IPS-18c (cell line): Measurements from ENCODE around the gene PHIP.

ENCODE experiments used
- H3K4me3 ChIP-seq: 2 replicates; pipeline ENCODE4 v1.7.0; 2013; ENCODE audit warnings: low read depth, mild to moderate bottlenecking, low read length, moderate library complexity; ENCODE audit not compliant: insufficient read depth
- H3K9me3 ChIP-seq: one replicate; pipeline ENCODE4 v1.6.1; 2013; ENCODE audit warnings: mild to moderate bottlenecking, low read length, moderate library complexity; ENCODE audit not compliant: control insufficient read depth, insufficient read depth

Gene PHIP

DNA sequence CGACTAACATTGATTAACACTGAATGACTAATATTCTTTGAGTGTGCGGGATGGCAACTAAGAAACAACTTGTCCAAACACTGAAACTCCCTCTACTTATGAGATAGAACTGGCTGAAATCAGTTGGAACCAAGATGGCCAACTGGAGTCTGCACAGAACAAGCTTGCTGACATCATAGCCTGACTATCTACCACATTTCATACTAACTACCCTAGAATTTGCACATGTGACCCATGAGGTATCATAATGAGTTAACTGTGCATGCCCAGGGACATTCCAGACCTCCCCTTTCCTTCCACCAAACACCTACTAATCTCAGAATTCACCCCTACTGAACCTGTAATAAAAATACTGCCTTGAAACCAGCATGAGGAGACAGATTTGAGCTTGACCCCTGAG is 43.2 kb downstream of the PHIP start:
- H3K9me3 ChIP-seq, result no peaks in the 10 kb centered on the region
- H3K4me3 ChIP-seq, result no peak overlapping the region

DNA sequence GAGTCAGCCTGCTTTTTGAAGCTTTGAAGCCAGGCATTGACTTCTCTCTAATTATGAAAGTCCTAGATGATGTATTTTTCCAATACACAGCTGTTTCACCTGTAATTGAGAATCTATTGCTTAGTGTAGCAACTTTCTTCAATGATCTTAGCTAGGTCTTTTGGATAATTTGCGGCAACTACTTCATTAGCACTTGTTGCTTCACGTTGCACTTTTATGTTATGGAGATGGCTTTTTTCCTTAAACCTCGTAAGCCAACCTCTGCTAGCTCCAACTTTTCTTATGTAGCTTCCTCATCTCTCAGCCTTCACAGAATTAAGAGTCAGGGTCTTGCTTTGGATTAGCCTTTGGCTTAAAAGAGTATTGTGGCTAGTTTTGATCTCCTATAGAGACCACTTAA is 44.8 kb downstream of the PHIP start:
- H3K4me3 ChIP-seq, result no peak overlapping the region
- no peaks in the 10 kb centered on the region for H3K9me3 ChIP-seq

DNA sequence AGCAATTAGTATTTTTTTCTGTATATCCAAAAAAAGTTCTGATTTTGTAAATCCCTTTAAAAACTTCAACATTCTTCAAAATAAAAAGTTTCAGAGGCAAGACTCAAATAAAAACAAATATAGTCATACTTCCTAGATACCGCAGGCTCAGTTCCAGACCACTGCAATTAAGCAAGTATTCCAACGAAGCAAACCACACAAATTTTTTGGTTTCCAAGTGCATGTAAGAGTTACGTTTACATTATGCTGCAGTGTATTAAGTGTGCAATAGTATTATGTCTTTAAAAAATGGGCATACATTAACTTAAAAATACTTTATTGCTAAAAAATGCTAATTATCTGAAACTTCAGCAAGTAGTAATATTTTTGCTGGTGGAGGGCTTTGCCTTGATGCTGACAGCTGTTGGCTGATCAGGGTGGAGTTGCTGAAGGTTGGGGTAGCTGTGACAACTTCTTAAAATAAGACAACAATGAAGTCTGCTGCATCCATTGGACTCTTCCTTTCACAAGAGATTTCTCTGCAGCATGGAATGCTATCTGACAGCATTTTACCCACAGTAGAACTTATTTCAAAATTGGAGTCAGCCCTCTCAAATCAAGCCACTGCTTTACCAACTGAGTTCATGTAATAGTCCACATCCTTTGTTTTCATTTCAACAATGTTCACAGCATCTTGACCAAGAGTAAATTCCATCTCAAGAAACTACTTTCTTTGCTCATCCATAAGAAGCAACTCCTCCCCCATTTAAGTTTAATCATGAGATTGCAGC is 46.0 kb downstream of the PHIP start:
- Histone ChIP-seq H3K9me3 (no peaks in the 10 kb centered on the region), H3K4me3 (no peak overlapping the region)

DNA sequence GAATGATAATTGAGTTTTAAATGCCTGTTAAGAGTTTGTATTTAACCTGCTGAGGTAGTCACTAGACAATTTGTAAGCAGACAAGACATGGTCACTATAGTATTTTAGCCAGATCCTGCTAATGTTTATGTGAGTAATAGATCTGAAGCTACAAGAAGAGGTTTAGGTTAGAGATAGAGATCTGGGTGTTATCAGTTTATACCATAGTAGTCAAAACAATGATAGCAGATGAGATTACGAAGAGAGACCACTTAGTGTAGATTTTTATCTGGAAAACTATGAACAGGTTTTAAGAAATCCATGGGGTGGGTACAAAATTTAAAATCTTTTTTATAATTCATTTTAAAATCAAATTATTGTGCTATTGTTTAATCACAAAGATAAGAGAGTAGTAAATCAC is 47.5 kb downstream of the PHIP start:
- no peak overlapping the region for H3K4me3 ChIP-seq
- H3K9me3 ChIP-seq, result no peaks in the 10 kb centered on the region

DNA sequence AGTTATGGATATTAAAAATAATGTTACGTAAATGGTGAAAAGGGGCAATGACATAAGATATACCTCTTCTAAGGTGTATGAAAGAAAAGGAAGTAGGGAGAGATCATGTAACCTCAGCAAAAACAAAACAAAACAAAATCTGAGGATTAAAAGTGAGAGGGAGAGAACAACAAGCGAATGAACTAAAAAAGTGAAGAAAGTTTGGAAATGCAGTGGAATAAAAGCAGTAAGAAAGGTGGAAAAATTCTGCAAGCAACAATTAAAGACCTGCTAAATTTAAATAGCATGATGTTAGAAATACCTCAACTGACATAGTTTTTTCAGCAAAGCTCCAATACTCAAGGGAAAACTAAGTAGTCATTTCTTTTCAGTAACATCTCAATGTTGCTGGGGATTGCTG is 48.0 kb downstream of the PHIP start:
- no peak overlapping the region for H3K4me3 ChIP-seq
- H3K9me3 ChIP-seq, result no peaks in the 10 kb centered on the region

DNA sequence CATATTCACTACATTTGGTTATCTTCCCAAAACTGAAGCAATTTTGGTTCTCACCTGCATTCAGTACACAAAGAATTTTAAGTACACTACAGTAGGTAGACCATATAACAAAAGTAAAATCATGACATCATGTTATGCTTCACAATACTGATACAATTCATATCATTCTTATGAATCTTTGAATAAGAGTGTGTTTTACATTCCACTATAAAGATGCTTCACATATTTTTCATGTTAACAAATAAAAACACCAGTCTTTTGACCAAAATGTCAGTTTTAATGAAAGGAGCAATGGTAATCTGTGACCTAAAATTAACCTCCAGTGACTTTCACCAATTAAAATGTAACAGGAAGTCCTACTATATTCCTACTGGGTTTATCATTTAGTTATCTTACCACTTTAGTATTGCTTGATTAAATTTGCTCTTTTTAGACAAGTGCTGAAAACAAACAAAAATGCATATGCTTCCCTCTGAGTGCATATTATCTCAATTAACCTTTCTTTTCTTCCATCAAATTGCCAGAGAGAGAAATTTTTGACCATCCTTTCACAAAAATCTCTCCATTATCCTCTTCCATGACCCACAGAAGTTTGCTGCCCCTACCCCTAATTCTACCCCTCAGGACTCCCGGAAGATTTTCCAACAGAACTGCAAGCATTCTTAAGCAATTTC is 49.3 kb downstream of the PHIP start:
- Histone ChIP-seq H3K9me3 (no peaks in the 10 kb centered on the region), H3K4me3 (no peak overlapping the region)

DNA sequence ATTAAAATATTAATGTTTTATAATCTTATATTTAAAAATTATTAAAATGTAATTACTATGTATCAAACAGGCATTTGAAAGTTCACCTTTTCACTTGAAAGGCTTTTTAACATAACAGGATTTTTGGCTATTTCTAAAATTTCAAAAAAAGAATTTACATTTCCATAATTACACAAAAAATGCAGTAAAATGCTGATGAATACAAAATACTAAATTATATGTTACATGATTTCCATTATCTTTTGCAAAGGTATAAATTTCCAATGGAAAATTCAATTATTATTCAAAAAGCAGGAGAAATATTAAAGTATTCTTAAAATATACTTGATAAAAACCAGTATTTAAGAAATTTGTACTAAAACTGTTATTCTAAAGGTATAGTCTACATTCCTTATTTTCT is 66.1 kb downstream of the PHIP start:
- no peaks in the 10 kb centered on the region for H3K9me3 ChIP-seq
- no peak overlapping the region for H3K4me3 ChIP-seq

DNA sequence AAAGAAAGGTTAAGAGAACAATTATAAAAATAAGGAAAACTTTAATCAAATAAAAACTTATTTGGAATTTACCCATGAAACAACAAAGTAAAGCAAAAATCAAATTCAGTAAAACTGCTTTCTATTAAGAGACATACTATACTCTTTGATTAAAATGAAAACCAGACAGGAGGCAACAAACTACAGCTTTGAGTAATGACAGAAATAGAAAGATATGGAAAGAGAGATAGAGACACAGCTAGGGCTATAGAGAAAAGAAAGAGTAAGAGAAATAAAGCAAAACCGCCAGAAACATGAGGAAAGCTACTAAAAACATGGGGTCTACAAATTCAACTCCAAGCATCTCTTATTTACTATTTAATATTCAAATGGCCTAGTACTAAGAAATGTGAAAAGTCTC is 67.6 kb downstream of the PHIP start:
- Histone ChIP-seq H3K4me3 (no peak overlapping the region), H3K9me3 (no peaks in the 10 kb centered on the region)

DNA sequence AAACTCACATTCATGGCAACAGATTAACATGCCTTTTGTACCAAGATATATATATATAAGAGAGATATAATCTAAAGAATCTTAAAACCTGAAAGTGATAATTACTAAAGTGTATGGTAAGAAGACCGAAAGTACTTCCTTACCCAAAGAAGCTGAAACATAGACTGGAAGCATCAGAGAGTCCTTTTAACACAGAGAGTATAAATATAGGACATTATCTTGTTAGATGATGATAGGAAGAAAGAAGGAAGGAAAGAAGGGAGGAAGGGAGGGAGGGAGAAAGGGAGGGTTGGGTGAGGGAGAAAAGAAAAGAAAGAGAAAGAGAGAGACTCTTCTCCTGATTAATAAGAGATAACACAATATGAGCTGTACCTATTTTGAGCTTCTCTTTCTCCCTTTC is 68.2 kb downstream of the PHIP start:
- Histone ChIP-seq H3K4me3 (no peak overlapping the region), H3K9me3 (no peaks in the 10 kb centered on the region)

DNA sequence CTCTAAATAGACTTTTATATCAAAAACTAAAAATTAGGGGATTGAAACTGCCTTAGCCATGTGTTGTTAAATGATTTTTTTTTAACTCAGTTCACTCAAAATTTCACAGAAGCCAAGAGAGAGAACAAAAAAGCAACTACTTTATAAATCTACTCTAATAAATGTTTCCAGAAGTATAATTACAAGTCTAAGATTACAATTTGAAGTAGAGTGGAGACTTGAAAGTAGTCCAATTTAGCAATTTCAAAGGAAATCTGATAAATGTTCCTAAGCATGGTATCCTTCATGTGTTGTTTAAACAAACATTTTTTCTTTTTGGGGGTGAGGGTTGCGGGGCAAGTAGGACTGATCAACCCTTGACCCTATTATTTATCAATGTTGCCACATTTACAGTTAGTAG is 72.6 kb downstream of the PHIP start:
- H3K4me3 ChIP-seq, result no peak overlapping the region
- no peaks in the 10 kb centered on the region for H3K9me3 ChIP-seq

DNA sequence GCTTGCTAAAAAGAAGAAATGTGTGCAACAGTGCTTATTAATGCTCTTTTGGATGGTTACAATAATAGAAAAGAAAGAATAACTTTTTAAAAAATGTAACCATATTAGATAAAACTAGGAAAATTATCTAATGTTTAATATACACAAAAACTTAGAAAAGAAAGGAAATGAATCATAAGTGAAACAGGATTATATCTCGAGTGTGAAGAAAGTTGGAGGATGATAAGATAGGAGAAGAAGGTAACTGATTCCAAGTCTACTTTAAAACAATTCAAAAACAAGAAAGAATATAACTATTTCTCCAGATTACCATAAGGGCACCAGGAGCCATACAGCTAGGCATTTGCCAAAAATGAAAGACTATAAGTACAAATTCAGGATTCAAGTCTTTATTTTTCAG is 73.0 kb downstream of the PHIP start:
- H3K9me3 ChIP-seq, result no peaks in the 10 kb centered on the region
- no peak overlapping the region for H3K4me3 ChIP-seq

DNA sequence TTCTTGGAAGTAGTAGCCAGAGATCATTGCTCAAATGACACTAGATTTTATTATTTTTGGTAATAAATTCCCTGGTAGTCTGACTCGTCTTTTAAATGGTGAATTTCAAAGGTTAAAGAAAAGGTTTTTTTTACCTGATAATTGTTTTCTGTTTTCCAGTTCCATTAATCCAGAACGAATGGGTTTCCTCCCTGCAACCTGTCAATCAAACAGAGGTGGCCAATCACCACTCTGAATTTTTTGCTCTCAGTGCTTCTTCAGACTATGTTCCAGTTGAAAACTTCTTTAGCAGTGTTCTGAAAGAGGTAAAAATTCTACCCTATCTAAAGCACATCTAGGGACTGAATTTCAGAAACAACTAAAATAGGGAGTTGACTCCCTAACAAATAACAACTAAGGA is 73.8 kb downstream of the PHIP start:
- H3K9me3 ChIP-seq, result no peaks in the 10 kb centered on the region
- H3K4me3 ChIP-seq, result no peak overlapping the region

DNA sequence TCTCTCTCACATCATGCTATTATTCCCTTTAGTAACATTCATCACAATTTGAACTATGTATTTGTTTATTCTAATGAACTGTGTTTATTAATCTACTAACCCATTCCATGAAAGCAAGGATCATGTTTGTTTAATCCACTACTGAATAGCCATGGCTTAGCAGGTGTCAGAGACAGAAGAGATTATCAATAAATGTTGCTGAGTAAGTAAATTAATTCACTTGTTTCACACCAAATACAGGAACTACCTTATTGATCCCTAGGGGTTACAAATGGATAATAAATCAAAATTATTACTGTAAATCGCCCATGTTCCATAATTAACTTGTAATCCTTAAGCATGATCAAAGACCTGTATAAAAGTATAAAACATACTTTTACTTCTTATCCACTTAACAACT is 76.6 kb downstream of the PHIP start:
- no peak overlapping the region for H3K4me3 ChIP-seq
- H3K9me3 ChIP-seq, result no peaks in the 10 kb centered on the region

DNA sequence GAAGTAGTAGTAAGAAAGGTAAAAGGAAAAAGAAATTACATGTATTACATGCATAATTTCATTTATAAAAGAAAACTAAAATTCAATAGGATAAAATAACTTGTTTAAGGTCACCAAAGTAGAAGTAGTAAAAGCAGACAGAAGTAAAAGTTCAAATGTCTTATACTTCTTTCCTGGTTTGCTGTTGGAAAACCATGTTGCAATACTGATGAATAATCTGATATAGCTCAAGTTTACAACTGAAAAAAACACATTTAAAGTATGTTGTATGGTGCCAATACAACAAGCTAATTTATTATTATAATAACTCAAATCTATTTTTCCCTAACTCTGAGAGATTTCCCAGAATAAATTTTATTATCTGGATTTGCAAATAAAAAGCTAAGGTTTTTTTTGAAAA is 78.3 kb downstream of the PHIP start:
- no peaks in the 10 kb centered on the region for H3K9me3 ChIP-seq
- no peak overlapping the region for H3K4me3 ChIP-seq

DNA sequence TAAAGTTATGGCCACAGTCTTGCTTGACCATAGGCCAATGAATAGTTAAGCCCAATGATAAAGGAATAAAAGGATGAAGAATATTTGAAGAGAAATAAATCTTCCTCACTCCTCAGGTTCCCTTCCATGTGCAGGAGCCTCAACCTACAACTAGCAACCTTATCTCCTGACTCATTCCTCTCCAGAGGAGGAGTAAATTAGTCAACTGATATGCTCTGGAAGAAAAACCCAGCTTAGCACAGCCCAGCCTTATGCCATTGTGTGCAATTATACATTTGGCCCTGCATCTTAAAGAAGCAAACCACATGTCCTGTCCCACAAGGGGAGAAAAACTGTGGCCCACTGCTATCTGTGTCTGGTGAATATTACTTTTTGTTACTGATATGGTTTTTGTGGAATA is 82.1 kb downstream of the PHIP start:
- Histone ChIP-seq H3K4me3 (no peak overlapping the region), H3K9me3 (no peaks in the 10 kb centered on the region)

DNA sequence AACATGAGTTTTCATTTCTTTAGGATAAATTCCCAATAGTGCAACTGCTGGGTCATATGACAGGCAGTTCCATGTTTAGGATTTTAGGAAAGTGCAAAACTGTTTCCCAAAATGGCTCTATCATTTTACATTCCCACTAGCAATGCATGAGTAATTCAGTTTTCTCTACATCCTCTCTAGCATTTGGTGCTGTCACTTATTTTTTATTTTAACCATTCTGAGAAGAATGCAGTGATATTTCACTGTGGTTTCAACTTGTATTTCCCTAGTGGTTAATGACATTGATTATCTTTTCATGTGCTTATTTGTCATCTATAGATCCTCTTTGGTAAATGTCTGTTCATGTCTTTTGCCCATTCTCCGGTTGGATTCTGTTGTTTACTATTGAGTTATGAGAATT is 82.7 kb downstream of the PHIP start:
- H3K4me3 ChIP-seq, result no peak overlapping the region
- H3K9me3 ChIP-seq, result no peaks in the 10 kb centered on the region

DNA sequence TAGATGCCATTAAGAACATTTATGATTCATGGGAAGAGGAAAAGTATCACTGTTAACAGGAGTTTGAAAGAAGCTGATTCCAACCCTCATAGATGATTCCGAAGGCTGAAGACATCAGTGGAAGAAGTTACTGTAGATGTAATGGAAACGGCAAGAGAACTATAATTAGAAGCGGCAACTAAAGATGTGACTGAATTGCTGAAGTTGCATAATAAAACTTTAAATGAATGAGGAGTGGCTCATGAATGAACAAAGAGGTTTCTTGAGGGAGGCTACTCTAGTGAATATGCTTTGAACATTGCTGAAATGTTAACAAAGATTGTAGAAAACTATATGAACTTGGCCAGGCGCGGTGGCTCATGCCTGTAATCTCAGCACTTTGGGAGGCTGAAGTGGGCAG is 84.1 kb downstream of the PHIP start:
- no peak overlapping the region for H3K4me3 ChIP-seq
- H3K9me3 ChIP-seq, result no peaks in the 10 kb centered on the region

DNA sequence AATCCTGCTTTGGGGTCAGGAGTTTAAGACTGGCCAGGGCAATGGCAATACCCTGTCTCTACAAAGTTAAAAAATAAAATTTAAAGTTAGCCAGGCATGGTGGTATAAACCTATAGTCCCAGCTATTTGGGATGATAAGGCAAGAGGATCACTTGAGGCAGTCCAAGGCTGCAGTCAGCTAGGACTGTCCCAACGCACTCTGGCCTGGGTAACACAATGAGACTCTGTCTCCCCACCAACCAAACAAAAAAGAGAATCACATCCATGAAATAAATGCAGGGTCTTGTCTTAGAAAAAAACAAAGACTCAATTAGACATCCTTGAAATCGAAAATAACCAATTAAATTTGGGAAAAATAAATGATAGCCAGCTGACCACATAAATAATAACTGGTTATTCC is 88.9 kb downstream of the PHIP start:
- Histone ChIP-seq H3K4me3 (no peak overlapping the region), H3K9me3 (no peaks in the 10 kb centered on the region)

DNA sequence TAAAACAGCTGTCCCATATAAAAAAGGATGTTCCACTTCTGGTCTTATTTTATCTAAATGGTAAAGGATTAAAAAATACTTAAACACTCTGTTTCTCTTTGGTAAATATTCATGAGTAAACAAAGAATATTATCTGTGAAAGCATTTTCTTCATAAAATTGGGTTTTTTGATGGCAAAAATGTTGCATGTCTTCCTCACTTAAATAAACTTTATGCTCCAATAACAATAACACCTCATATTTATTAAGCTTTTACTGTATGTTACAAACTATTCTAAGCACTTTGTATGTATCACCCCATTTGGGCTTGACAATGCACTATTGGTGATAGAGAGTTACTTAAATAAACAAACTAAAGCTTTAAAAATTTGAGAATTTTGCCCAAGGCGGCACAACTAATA is 91.9 kb downstream of the PHIP start:
- no peaks in the 10 kb centered on the region for H3K9me3 ChIP-seq
- H3K4me3 ChIP-seq, result no peak overlapping the region
